Measurements from ENCODE around the gene AFMID.

DNA sequence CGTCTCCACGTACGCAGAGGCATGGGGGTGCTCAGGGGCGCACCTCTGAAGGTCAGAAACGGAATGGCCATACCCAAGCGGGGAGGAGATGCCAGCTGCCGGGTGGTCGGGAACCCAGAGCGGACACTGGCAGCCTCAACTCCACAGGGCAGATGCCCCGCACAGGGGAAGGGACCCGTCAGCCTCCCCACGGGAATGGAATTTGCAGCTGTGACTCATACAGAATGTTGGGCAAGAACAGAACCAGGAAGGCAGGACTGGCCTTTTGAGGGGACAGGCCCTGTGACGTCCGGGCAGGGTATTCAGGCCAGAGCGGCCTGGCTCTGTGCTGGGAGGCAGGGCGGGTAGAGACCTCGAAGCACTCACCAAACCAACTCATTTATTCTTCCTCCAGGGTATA, 7.8 kb upstream of the AFMID start:
- TF ChIP-seq, protein P1, sequence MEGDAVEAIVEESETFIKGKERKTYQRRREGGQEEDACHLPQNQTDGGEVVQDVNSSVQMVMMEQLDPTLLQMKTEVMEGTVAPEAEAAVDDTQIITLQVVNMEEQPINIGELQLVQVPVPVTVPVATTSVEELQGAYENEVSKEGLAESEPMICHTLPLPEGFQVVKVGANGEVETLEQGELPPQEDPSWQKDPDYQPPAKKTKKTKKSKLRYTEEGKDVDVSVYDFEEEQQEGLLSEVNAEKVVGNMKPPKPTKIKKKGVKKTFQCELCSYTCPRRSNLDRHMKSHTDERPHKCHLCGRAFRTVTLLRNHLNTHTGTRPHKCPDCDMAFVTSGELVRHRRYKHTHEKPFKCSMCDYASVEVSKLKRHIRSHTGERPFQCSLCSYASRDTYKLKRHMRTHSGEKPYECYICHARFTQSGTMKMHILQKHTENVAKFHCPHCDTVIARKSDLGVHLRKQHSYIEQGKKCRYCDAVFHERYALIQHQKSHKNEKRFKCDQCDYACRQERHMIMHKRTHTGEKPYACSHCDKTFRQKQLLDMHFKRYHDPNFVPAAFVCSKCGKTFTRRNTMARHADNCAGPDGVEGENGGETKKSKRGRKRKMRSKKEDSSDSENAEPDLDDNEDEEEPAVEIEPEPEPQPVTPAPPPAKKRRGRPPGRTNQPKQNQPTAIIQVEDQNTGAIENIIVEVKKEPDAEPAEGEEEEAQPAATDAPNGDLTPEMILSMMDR (IDR thresholded peaks at IDR 0.05): no peak
- TF ChIP-seq POLR2A (IDR thresholded peaks at IDR 0.05): no peak
